HEK293 (cell line): ENCODE results near the gene NKD1.

Experiments
- CTCF ChIA-PET: fragments of 350-600 bp; formaldehyde crosslinking; extraction: SDS; loops from one replicate; lab custom pipeline; 2021; ENCODE audit warnings: antibody characterized with exemption; lab: Yijun Ruan, JAX
- POLR2A ChIA-PET: fragments of 300-600 bp; formaldehyde crosslinking; extraction: SDS; loops from one replicate; lab custom pipeline; 2020; ENCODE audit warnings: antibody characterized with exemption, inconsistent platforms; lab: Yijun Ruan, JAX
- H3K27ac ChIP-seq: fragments of 200-500 bp; sonication (Bioruptor generic); 2 replicates; pipeline ENCODE4 v1.5.1; 2014; ENCODE audit warnings: low read depth, low read length, control low read depth, inconsistent platforms; ENCODE audit errors: extremely low read depth
- H3K36me3 ChIP-seq, 2 experiments: fragments of 200-500 bp in 1 of 2; sonication (Bioruptor generic) in 1 of 2; 1 replicate in 1 of 2; 2 replicates in 1 of 2; pipeline ENCODE4 v1.5.1; 2014 to 2017; ENCODE audit warnings: inconsistent platforms in 2 of 2, low read length in 2 of 2; ENCODE audit not compliant: control insufficient read depth in 2 of 2, insufficient read depth in 1 of 2
- H3K4me1 ChIP-seq: fragments of 200-500 bp; sonication (Bioruptor generic); 2 replicates; pipeline ENCODE4 v1.5.1; 2014; ENCODE audit warnings: mild to moderate bottlenecking, low read length, inconsistent platforms; ENCODE audit not compliant: control insufficient read depth, insufficient read depth
- H3K4me3 ChIP-seq: 2 replicates; pipeline ENCODE4 v1.5.1; 2011; ENCODE audit warnings: low read depth, mild to moderate bottlenecking, control low read depth, low read length, moderate library complexity
- H3K9me3 ChIP-seq: fragments of 200-500 bp; sonication (Bioruptor generic); 2 replicates; pipeline ENCODE4 v1.5.1; 2014; ENCODE audit warnings: low read depth, low read length, inconsistent platforms; ENCODE audit not compliant: control insufficient read depth, insufficient read depth
- EGR2 ChIP-seq: fragments of 450-650 bp; formaldehyde crosslinking; IDR thresholded peaks from 2 replicates; pipeline ENCODE4 v1.5.1; 2016; ENCODE audit warnings: low read depth, missing biosample characterization, missing genetic modification characterization
- HOXD13 ChIP-seq: sonication (generic); formaldehyde crosslinking; IDR thresholded peaks from 2 replicates; pipeline ENCODE4 v1.8.0; 2022; ENCODE audit warnings: missing genetic modification reagents, borderline replicate concordance
- KLF16 ChIP-seq: fragments of 450-650 bp; formaldehyde crosslinking; IDR thresholded peaks from 2 replicates; pipeline ENCODE4 v1.5.1; 2017; ENCODE audit warnings: missing biosample characterization, missing genetic modification characterization
- SCRT1 ChIP-seq: fragments of 450-650 bp; formaldehyde crosslinking; IDR thresholded peaks from 2 replicates; pipeline ENCODE4 v1.5.1; 2016; ENCODE audit warnings: missing biosample characterization, missing genetic modification characterization, borderline replicate concordance
- SCRT2 ChIP-seq: fragments of 450-650 bp; formaldehyde crosslinking; IDR thresholded peaks from 2 replicates; pipeline ENCODE4 v1.5.1; 2016; ENCODE audit warnings: missing biosample characterization, missing genetic modification characterization
- SETDB1 ChIP-seq: IDR thresholded peaks from one replicate; pipeline ENCODE4 v1.6.1; 2017; ENCODE audit warnings: mild to moderate bottlenecking, low read length, moderate library complexity, mixed read lengths; ENCODE audit not compliant: insufficient read length
- ZBTB10 ChIP-seq: fragments of 450-650 bp; formaldehyde crosslinking; IDR thresholded peaks from 2 replicates; pipeline ENCODE4 v1.5.1; 2016; ENCODE audit warnings: missing biosample characterization, missing genetic modification characterization
- ZFP41 ChIP-seq: fragments of 450-650 bp; formaldehyde crosslinking; IDR thresholded peaks from 2 replicates; pipeline ENCODE4 v1.5.1; 2016; ENCODE audit warnings: missing biosample characterization, missing genetic modification characterization, borderline replicate concordance
- ZNF140 ChIP-seq: fragments of 450-650 bp; formaldehyde crosslinking; IDR thresholded peaks from 2 replicates; pipeline ENCODE4 v1.5.1; 2016; ENCODE audit warnings: missing biosample characterization, missing genetic modification characterization
- ZNF16 ChIP-seq: fragments of 450-650 bp; formaldehyde crosslinking; IDR thresholded peaks from 2 replicates; pipeline ENCODE4 v1.5.1; 2016; ENCODE audit warnings: low read depth, missing biosample characterization, missing genetic modification characterization
- ZNF239 ChIP-seq: fragments of 450-650 bp; formaldehyde crosslinking; IDR thresholded peaks from 2 replicates; pipeline ENCODE4 v1.5.1; 2016; ENCODE audit warnings: missing biosample characterization, missing genetic modification characterization
- ZNF24 ChIP-seq: fragments of 450-650 bp; formaldehyde crosslinking; IDR thresholded peaks from 2 replicates; pipeline ENCODE4 v1.5.1; 2016; ENCODE audit warnings: missing biosample characterization, missing genetic modification characterization
- ZNF350 ChIP-seq: fragments of 450-650 bp; formaldehyde crosslinking; IDR thresholded peaks from 2 replicates; pipeline ENCODE4 v1.5.0; 2017; ENCODE audit warnings: missing biosample characterization, mild to moderate bottlenecking, missing genetic modification characterization
- ZNF423 ChIP-seq: fragments of 450-650 bp; formaldehyde crosslinking; IDR thresholded peaks from 2 replicates; pipeline ENCODE4 v1.5.1; 2016; ENCODE audit warnings: missing biosample characterization, missing genetic modification characterization
- ZNF513 ChIP-seq: fragments of 450-650 bp; IDR thresholded peaks from 2 replicates; pipeline ENCODE4 v1.5.1; 2018; ENCODE audit warnings: missing biosample characterization, missing genetic modification characterization
- ZNF544 ChIP-seq: fragments of 450-650 bp; formaldehyde crosslinking; IDR thresholded peaks from 2 replicates; pipeline ENCODE4 v1.5.0; 2017; ENCODE audit warnings: missing biosample characterization, missing genetic modification characterization
- ZNF624 ChIP-seq: fragments of 450-650 bp; formaldehyde crosslinking; IDR thresholded peaks from 2 replicates; pipeline ENCODE4 v1.5.1; 2017; ENCODE audit warnings: missing biosample characterization, missing genetic modification characterization
- ZNF626 ChIP-seq: fragments of 450-650 bp; sonication (Bioruptor Pico); formaldehyde crosslinking; IDR thresholded peaks from 2 replicates; pipeline ENCODE4 v1.5.1; 2018; ENCODE audit warnings: missing biosample characterization, missing genetic modification characterization, inconsistent platforms
- ZNF677 ChIP-seq: fragments of 450-650 bp; IDR thresholded peaks from 2 replicates; pipeline ENCODE4 v1.5.0; 2018; ENCODE audit warnings: missing biosample characterization, mild to moderate bottlenecking, missing genetic modification characterization, moderate library complexity
- ZNF791 ChIP-seq: fragments of 450-650 bp; formaldehyde crosslinking; IDR thresholded peaks from 2 replicates; pipeline ENCODE4 v1.5.1; 2016; ENCODE audit warnings: missing biosample characterization, missing genetic modification characterization
- ZNF837 ChIP-seq: fragments of 450-650 bp; formaldehyde crosslinking; IDR thresholded peaks from 2 replicates; pipeline ENCODE4 v1.5.1; 2016; ENCODE audit warnings: missing biosample characterization, missing genetic modification characterization
- TF ChIP-seq, protein P1 (sequence below): fragments of 450-650 bp; formaldehyde crosslinking; IDR thresholded peaks from 2 replicates; pipeline ENCODE4 v1.5.1; 2016; ENCODE audit warnings: missing biosample characterization, missing genetic modification characterization, low read depth
- TF ChIP-seq, protein P2 (sequence below): fragments of 450-650 bp; formaldehyde crosslinking; IDR thresholded peaks from 2 replicates; pipeline ENCODE4 v1.5.1; 2017; ENCODE audit warnings: missing biosample characterization, missing genetic modification characterization
- TF ChIP-seq, protein P3 (sequence below): fragments of 450-650 bp; formaldehyde crosslinking; IDR thresholded peaks from 2 replicates; pipeline ENCODE4 v1.5.1; 2016; ENCODE audit warnings: missing biosample characterization, missing genetic modification characterization

Gene NKD1

DNA sequence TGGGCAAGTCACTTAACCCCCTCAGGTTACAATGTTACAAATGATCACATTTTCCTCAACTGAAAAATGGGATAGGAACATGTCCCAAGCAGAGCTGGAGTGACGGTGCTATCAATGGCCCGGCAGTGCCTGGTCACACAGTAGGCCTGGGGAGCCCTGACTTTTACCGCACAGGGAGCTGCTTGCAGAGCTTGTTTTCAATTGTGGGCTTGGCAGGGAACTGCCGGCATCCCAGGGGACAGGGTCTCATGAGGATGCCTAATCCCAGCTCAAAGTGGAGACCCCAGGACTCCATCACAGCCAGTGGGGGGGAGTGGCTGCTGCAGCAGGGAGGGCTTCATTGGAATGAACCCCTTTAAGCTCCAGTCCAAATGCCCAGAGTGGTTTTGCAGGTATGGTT, 121.5 kb downstream of the NKD1 start:
- TF ChIP-seq SCRT1 (tag by site-specific recombination) = no peak
- no peak for TF ChIP-seq ZBTB10 (tag by site-specific recombination)
- TF ChIP-seq, protein P1, sequence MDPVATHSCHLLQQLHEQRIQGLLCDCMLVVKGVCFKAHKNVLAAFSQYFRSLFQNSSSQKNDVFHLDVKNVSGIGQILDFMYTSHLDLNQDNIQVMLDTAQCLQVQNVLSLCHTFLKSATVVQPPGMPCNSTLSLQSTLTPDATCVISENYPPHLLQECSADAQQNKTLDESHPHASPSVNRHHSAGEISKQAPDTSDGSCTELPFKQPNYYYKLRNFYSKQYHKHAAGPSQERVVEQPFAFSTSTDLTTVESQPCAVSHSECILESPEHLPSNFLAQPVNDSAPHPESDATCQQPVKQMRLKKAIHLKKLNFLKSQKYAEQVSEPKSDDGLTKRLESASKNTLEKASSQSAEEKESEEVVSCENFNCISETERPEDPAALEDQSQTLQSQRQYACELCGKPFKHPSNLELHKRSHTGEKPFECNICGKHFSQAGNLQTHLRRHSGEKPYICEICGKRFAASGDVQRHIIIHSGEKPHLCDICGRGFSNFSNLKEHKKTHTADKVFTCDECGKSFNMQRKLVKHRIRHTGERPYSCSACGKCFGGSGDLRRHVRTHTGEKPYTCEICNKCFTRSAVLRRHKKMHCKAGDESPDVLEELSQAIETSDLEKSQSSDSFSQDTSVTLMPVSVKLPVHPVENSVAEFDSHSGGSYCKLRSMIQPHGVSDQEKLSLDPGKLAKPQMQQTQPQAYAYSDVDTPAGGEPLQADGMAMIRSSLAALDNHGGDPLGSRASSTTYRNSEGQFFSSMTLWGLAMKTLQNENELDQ (tag by site-specific recombination) = no peak
- no peak for TF ChIP-seq ZNF239
- no peak for TF ChIP-seq ZNF140 (tag by site-specific recombination)
- no peak for TF ChIP-seq ZNF791 (tag by site-specific recombination)
- TF ChIP-seq, protein P2, sequence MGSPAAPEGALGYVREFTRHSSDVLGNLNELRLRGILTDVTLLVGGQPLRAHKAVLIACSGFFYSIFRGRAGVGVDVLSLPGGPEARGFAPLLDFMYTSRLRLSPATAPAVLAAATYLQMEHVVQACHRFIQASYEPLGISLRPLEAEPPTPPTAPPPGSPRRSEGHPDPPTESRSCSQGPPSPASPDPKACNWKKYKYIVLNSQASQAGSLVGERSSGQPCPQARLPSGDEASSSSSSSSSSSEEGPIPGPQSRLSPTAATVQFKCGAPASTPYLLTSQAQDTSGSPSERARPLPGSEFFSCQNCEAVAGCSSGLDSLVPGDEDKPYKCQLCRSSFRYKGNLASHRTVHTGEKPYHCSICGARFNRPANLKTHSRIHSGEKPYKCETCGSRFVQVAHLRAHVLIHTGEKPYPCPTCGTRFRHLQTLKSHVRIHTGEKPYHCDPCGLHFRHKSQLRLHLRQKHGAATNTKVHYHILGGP (tag by site-specific recombination) = no peak
- no peak for TF ChIP-seq ZNF16 (tag by site-specific recombination)
- no peak for TF ChIP-seq SETDB1
- no peak for TF ChIP-seq ZNF24 (tag by site-specific recombination)
- no peak for TF ChIP-seq ZNF624 (tag by site-specific recombination)
- no peak for TF ChIP-seq ZNF513 (tag by site-specific recombination)
- no peak for TF ChIP-seq ZNF544 (tag by site-specific recombination)
- no peak for TF ChIP-seq ZNF423 (tag by site-specific recombination)
- TF ChIP-seq ZFP41 (tag by site-specific recombination) = no peak
- TF ChIP-seq KLF16 (tag by site-specific recombination) = no peak
- TF ChIP-seq, all 188 proteins: peak for 0
- ChIA-PET CTCF (interaction anchor here (0.6 to 10.3 kb wide), 5 partner anchors 20 to 218 kb away, joined by 3 to 145 read pairs (median 4); no protein-coding TSS in a partner anchor), POLR2A (no interaction called here)
- Histone ChIP-seq H3K9me3 (no peaks in the 10 kb centered on the region), H3K27ac (no peak overlapping the region), H3K36me3 (no peaks in the 10 kb centered on the region), H3K4me3 (no peak overlapping the region), H3K4me1 (no peaks in the 10 kb centered on the region)

DNA sequence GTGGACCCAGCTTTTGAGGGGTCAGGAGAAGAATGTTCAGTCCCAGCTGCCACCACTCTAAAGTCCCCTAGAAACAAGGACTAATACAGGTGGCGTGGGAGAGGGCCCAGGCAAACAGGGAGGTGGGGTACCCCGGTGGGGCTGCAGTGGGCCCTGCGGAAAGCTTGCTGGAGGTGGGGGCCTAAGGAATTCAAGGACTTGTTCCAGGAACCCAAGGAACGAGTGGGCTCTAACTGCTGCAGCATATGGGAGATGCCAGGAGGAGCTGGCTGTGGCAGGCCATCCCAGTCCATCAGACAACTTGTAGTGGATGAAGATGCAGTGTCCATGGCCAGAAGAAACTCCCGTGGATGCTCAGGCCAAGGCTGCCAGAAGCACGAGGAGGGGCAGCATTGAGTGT, 122.3 kb downstream of the NKD1 start:
- H3K4me3 ChIP-seq = no peak overlapping the region
- no peaks in the 10 kb centered on the region for H3K9me3 ChIP-seq
- no peak for TF ChIP-seq EGR2 (tag by site-specific recombination)
- no peak for TF ChIP-seq ZNF350 (tag by site-specific recombination)
- no peak for TF ChIP-seq ZNF791 (tag by site-specific recombination)
- no peak for TF ChIP-seq ZNF626 (tag by site-specific recombination)
- no peak for TF ChIP-seq ZNF423 (tag by site-specific recombination)
- no peak for TF ChIP-seq HOXD13
- no peak for TF ChIP-seq ZNF837 (tag by site-specific recombination)
- no peak for TF ChIP-seq SCRT2 (tag by site-specific recombination)
- TF ChIP-seq ZNF677 (tag by site-specific recombination) = no peak
- TF ChIP-seq, protein P3, sequence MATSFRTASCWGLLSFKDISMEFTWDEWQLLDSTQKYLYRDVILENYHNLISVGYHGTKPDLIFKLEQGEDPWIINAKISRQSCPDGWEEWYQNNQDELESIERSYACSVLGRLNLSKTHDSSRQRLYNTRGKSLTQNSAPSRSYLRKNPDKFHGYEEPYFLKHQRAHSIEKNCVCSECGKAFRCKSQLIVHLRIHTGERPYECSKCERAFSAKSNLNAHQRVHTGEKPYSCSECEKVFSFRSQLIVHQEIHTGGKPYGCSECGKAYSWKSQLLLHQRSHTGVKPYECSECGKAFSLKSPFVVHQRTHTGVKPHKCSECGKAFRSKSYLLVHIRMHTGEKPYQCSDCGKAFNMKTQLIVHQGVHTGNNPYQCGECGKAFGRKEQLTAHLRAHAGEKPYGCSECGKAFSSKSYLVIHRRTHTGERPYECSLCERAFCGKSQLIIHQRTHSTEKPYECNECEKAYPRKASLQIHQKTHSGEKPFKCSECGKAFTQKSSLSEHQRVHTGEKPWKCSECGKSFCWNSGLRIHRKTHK = no peak
- no peaks in the 10 kb centered on the region for H3K4me1 ChIP-seq
- H3K36me3 ChIP-seq = no peaks in the 10 kb centered on the region
- CTCF ChIA-PET = interaction anchor here (1.0 to 10.3 kb wide), 5 partner anchors 9 to 247 kb away, joined by 3 to 145 read pairs (median 4); no protein-coding TSS in a partner anchor
- H3K27ac ChIP-seq = no peak overlapping the region
- POLR2A ChIA-PET = no interaction called here
